Common myeloid progenitor, CD34-positive (primary cell): ENCODE data around the gene SNX19.

ENCODE experiments used
- CTCF ChIA-PET: fragments of 350-600 bp; sonication (Branson Sonifier 250); formaldehyde crosslinking; loops from one replicate; lab custom pipeline; 2021; ENCODE audit warnings: antibody characterized with exemption; lab: Charles Lee
- POLR2A ChIA-PET: fragments of 350-600 bp; sonication (Branson Sonifier 250); formaldehyde crosslinking; loops from one replicate; lab custom pipeline; 2021; ENCODE audit warnings: antibody characterized with exemption; lab: Charles Lee
- DNase-seq, 3 donors: peaks; one replicate each; pipeline versions ENCODE4 v3.0.0 to v3.0.0-alpha.2; 2013
- H3K27ac ChIP-seq, 2 experiments: 1 replicate in 1 of 2; 2 replicates in 1 of 2; pipeline ENCODE4 v1.7.0; 2013; ENCODE audit warnings: inconsistent platforms in 2 of 2, low read length in 2 of 2, mild to moderate bottlenecking in 2 of 2, low read depth in 1 of 2, moderate library complexity in 1 of 2; ENCODE audit not compliant: severe bottlenecking in 2 of 2, insufficient read depth in 1 of 2, poor library complexity in 1 of 2
- H3K27me3 ChIP-seq, 5 experiments: replicated peaks in 2 of 5; 1 replicate in 3 of 5; 2 replicates in 2 of 5; pipeline versions ENCODE4 v1.6.1 to v1.7.0; 2013; ENCODE audit warnings: low read length in 4 of 5, mild to moderate bottlenecking in 2 of 5, moderate library complexity in 2 of 5, inconsistent platforms in 1 of 5; ENCODE audit not compliant: insufficient read depth in 5 of 5, control insufficient read depth in 4 of 5
- H3K36me3 ChIP-seq, 4 experiments: 1 replicate in 2 of 4; 2 replicates in 2 of 4; pipeline versions ENCODE4 v1.6.1 to v1.7.0; 2013; ENCODE audit warnings: low read length in 3 of 4, control low read depth in 1 of 4, mild to moderate bottlenecking in 1 of 4; ENCODE audit not compliant: control insufficient read depth in 4 of 4, insufficient read depth in 4 of 4
- H3K4me1 ChIP-seq, 4 experiments: 1 replicate in 3 of 4; 2 replicates in 1 of 4; pipeline versions ENCODE4 v1.6.1 to v1.7.1; 2013; ENCODE audit warnings: low read length in 3 of 4, mild to moderate bottlenecking in 3 of 4, control low read depth in 1 of 4, inconsistent platforms in 1 of 4, moderate library complexity in 1 of 4; ENCODE audit not compliant: control insufficient read depth in 4 of 4, insufficient read depth in 4 of 4; ENCODE audit errors: control extremely low read depth in 1 of 4
- H3K4me3 ChIP-seq, 7 experiments: 1 replicate in 4 of 7; 2 replicates in 3 of 7; pipeline versions ENCODE4 v1.5.1 to v1.7.0; 2013; ENCODE audit warnings: mild to moderate bottlenecking in 7 of 7, low read length in 6 of 7, moderate library complexity in 6 of 7, inconsistent platforms in 2 of 7, low read depth in 2 of 7, control low read depth in 1 of 7; ENCODE audit not compliant: insufficient read depth in 4 of 7, control insufficient read depth in 1 of 7; ENCODE audit errors: extremely low read depth in 1 of 7
- H3K9me3 ChIP-seq, 5 experiments: 1 replicate in 4 of 5; 2 replicates in 1 of 5; pipeline versions ENCODE4 v1.6.1 to v1.7.1; 2013; ENCODE audit warnings: low read length in 4 of 5, mild to moderate bottlenecking in 2 of 5, inconsistent platforms in 1 of 5, low read depth in 1 of 5, moderate library complexity in 1 of 5; ENCODE audit not compliant: control insufficient read depth in 4 of 5, insufficient read depth in 2 of 5; ENCODE audit errors: control extremely low read depth in 1 of 5
- WGBS: methylation state at CpG from one replicate; pipeline ENCODE4 v1.1.5; 2013; ENCODE audit not compliant: insufficient coverage; 5-methylcytosine and 5-hydroxymethylcytosine counted together

Gene SNX19

GRCh38 chr11:130825561-130825960, 90.7 kb downstream of the SNX19 start:
- Histone ChIP-seq H3K4me3 (no peak overlapping the region), H3K27ac (no peak overlapping the region), H3K27me3 (peaks cover 0 to 12% (median 1%) of the 10 kb centered on the region in 5 experiments), H3K36me3 (no peaks in the 10 kb centered on the region), H3K9me3 (no peaks in the 10 kb centered on the region), H3K4me1 (no peaks in the 10 kb centered on the region)
- DNase-seq: no peak
- ChIA-PET CTCF (interaction anchor here (1.2 to 6.1 kb wide), 3 partner anchors 10 to 389 kb away, joined by 3 to 42 read pairs (median 3); no protein-coding TSS in a partner anchor), POLR2A (no interaction called here)
- 88% methylated on average over 5 of the region's 5 CpGs for WGBS
